IPS-15b (cell line): ENCODE data around the gene IL21.
"Not testable (repeated sequence)": the region's sequence is repeated elsewhere in the genome, so short reads cannot be mapped to it uniquely, and the experiment has no call there.

Experiments used
- H3K27me3 ChIP-seq: one replicate; pipeline ENCODE4 v1.6.1; 2013; ENCODE audit warnings: low read length; ENCODE audit not compliant: control insufficient read depth, insufficient read depth
- H3K36me3 ChIP-seq: one replicate; pipeline ENCODE4 v1.6.1; 2013; ENCODE audit warnings: low read length; ENCODE audit not compliant: control insufficient read depth, insufficient read depth
- H3K4me1 ChIP-seq: one replicate; pipeline ENCODE4 v1.6.1; 2013; ENCODE audit warnings: mild to moderate bottlenecking, low read length; ENCODE audit not compliant: control insufficient read depth, insufficient read depth
- H3K4me3 ChIP-seq: one replicate; pipeline ENCODE4 v1.5.1; 2013; ENCODE audit warnings: low read depth, low read length
- H3K9ac ChIP-seq: one replicate; pipeline ENCODE4 v1.6.1; 2013; ENCODE audit warnings: low read depth, mild to moderate bottlenecking, low read length
- H3K9me3 ChIP-seq: one replicate; pipeline ENCODE4 v1.6.1; 2013; ENCODE audit warnings: mild to moderate bottlenecking, low read length; ENCODE audit not compliant: control insufficient read depth, insufficient read depth

IL21 gene

DNA sequence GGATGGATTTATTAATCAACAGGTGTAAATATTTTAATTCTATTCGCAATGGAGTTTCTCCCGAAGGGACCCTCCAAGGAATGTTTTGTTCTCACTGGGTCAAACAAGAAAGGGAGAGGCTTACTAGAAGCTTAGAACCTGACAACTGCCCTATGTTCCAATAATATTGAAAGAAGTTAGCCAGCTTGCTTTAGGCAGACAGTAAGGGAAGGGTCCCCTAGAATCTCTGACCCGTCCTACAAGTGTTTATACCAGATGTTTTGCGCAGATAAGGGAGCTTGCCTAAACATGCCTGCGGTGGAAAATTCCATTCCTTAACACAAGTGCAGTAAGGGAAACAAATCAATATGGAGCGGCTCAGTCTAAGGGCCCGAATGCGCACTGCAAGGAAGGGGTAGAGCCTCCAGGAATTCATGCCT lies 17.7 kb downstream of the IL21 start:
- H3K9me3 ChIP-seq: no peaks in the 10 kb centered on the region
- H3K36me3 ChIP-seq: no peaks in the 10 kb centered on the region
- no peaks in the 10 kb centered on the region for H3K27me3 ChIP-seq
- H3K9ac ChIP-seq: no peak overlapping the region
- H3K4me3 ChIP-seq: no peak overlapping the region
- peaks cover 12% of the 10 kb centered on the region for H3K4me1 ChIP-seq

DNA sequence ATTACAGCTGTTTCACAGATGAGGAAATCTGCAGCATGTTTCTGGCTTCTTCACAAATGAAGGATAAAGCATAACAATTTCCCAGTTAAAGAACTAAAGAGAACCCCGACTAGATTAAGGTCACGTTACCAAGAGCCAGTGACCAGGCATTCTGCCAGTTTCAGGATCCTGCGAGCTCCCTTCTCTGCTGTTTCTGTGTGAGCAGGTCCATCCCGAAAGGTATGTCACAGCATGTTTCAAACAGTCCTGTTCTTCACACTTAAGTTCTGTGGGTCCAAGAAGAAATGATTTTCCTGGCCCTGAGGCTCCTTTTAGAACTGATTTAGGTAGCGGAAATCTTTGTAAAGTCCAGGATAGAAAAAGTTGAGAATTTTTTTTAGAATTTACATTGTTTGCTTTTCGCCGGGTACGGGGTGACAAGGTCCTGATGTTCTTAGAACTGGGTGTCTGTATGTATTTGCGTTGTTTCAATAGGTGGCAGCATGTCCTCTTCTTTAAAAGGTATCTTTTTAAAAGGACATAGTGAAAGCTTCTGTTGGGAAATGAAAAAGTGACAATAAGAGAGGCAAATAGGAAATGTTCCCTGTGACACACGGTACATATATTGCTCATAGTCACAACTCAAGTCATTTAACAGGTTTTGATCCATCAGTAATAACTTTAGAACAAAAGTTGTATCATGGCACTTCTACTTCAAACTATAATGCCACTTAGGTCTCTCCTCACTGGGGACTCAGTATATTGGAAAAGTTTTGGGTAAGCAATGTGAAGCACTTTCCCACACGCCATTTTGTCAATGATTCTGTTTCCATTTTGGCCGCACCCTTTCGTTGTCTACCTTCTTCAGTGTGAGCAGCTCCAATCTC lies 18.4 kb downstream of the IL21 start:
- no peaks in the 10 kb centered on the region for H3K9me3 ChIP-seq
- H3K36me3 ChIP-seq: no peaks in the 10 kb centered on the region
- H3K9ac ChIP-seq: no peak overlapping the region
- peaks cover 12% of the 10 kb centered on the region for H3K4me1 ChIP-seq
- no peak overlapping the region for H3K4me3 ChIP-seq
- H3K27me3 ChIP-seq: no peaks in the 10 kb centered on the region

DNA sequence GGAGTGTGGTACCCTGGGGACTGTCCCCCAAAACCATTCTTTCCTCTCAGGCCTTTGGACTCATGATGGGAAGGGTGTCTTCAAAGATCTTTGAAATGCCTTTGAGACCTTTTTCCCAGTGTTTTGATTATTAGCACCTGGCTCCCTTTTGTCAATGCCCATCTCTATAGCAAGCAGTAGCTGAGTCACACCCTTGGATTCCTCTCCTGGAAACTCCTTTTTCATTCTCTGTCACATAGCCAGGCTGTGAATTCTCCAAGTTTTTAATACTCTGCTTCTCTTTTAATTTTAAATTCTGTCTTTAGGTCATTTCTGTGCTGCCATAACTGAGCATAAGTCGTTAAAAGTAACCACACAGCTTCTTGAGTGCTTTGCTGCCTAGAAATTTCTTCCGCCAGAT lies 29.7 kb downstream of the IL21 start:
- Histone ChIP-seq H3K4me1 (no peaks in the 10 kb centered on the region), H3K4me3 (no peak overlapping the region), H3K36me3 (no peaks in the 10 kb centered on the region), H3K27me3 (no peaks in the 10 kb centered on the region), H3K9me3 (no peaks in the 10 kb centered on the region), H3K9ac (no peak overlapping the region)

DNA sequence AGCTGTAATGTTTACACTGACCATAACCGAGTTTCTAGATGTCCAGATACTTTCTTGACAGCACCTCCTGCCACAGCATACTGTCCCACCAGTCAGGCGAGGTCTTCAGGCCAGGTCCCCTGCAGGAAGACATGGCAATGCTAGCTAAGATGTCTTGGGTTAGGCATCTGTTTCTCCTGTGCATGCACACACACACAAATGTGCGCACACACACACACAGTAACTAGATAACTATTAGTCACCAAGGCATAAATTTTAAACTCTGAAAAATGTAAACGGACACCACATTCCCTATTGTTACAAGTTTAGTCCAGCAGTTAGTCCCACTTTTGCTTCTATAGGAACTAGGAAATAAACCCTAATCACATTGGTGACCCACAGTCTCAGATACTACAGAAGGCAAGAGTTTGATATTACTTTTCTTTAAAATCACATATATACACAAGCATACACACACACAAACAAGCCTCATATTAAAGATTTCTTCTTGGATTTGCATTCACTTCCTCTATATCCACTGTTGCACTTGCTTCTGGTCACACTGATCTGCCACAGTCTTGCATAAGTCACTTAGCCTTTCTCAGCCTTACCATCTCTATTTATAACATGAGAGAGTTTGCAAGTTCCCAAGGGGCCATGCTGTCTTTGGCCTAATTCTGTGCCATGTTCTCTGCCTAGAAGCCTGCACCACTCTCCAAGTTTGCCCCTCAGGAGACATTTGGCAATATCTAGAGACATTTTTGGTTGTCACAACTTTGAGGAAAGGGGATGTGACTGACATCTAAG lies 32.2 kb downstream of the IL21 start:
- H3K9me3 ChIP-seq: no peaks in the 10 kb centered on the region
- no peaks in the 10 kb centered on the region for H3K36me3 ChIP-seq
- H3K4me3 ChIP-seq: no peak overlapping the region
- no peaks in the 10 kb centered on the region for H3K4me1 ChIP-seq
- no peak overlapping the region for H3K9ac ChIP-seq
- H3K27me3 ChIP-seq: no peaks in the 10 kb centered on the region

DNA sequence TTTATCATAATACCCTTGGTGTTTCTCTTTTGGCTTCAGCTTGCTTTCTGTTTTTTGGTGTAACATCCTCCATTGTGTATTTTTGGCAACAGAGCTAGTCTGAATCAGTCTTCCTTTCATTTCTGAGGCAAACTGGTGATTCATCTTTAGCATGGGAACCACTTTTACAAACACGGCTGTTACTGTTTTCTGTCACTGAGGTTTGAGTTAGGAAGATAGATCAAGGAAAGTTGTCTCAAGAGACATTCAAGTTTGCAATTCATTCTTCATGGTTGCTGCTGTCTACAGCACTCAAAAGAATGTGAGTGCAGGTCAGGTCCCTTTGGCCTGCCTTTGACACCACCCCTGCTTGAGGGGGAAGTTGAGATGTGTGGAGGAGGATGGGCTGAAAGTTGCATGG lies 36.3 kb downstream of the IL21 start:
- Histone ChIP-seq H3K4me3 (no peak overlapping the region), H3K9me3 (no peaks in the 10 kb centered on the region), H3K4me1 (no peaks in the 10 kb centered on the region), H3K36me3 (no peaks in the 10 kb centered on the region), H3K9ac (no peak overlapping the region), H3K27me3 (no peaks in the 10 kb centered on the region)

DNA sequence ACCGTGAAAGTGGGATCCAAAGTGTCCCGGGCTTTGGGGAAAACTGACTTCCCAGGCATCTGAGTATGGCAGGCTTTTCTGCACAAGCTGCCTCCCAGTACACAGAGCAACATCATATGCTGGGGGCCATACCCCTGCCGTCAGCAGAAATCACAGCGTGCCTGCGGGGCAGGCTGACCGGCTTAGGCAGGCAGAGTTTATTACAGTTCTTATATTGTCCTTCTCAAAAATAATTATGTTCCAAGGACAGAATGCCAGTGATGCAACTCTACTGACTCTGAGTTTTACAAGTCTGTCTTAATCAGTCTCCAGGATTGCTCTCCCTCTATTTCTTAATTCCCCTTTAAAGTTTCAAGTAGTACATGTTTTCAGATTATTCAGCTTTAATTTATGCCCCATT lies 37.0 kb downstream of the IL21 start:
- Histone ChIP-seq H3K36me3 (no peaks in the 10 kb centered on the region), H3K4me3 (no peak overlapping the region), H3K27me3 (no peaks in the 10 kb centered on the region), H3K4me1 (no peaks in the 10 kb centered on the region), H3K9ac (no peak overlapping the region), H3K9me3 (no peaks in the 10 kb centered on the region)

DNA sequence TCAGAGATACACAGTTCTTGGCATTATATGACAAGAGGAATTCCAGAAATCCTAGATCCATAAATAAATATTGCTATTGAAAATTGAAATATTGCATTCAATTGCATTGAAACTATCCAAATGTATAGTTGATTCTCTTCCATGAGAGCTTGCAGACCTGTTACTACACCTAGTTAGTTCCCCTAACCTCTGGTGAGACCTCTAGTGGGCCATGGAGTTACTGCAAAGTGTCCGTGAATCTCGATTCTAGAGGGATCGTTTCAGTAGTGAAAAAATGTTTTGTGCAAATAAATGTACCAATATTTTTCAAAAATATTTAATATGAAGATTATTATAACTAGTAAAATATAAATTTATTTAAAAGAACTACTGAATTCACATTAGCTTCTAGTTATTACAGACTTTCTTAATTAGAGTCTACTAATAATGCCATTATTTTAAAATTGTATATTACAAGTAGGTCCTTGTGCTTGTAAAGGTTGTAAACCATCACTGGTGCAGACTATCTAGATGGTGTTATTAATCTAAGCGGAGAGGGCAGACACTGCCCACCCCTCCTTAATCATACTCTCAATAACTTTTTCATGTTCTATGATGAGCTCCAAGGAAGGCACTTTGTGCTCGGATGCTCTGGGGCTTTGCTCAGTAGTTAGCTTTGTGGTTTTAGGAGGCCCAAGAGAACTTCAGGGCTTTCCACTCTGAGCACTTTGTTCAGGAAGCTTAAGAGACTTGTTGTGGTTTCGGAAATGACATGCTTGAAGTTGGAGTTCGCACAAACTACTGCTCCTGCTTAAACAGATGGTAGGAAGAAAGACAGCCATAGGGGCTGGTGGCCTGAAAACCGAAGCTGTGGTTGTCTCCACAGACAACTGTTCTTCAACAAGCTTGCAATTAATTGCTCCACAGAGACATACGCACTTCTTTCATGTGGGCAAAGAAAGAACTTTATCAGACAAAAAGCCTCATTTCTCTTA lies 42.8 kb downstream of the IL21 start:
- no peak overlapping the region for H3K4me3 ChIP-seq
- no peak overlapping the region for H3K9ac ChIP-seq
- no peaks in the 10 kb centered on the region for H3K36me3 ChIP-seq
- peaks cover 3% of the 10 kb centered on the region for H3K9me3 ChIP-seq
- H3K4me1 ChIP-seq: no peaks in the 10 kb centered on the region
- no peaks in the 10 kb centered on the region for H3K27me3 ChIP-seq

DNA sequence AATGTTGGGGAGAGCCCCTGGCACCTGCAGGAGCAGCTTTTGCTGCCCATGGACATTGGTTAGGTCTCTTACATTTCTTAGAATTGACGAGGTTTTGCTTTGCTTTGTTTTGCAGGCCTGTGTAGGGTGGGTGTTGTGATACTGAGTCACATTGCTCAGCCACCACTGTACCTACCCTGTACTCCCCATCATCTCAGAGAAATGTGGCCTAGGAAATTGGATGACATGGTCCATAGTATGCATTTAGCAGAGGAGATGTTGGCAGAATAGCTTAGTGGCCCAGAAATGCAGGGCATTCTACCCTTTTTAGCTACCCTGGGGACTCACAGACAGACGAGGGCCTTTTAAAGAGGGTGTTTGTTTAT lies 43.7 kb downstream of the IL21 start:
- no peaks in the 10 kb centered on the region for H3K4me1 ChIP-seq
- H3K27me3 ChIP-seq: no peaks in the 10 kb centered on the region
- no peaks in the 10 kb centered on the region for H3K36me3 ChIP-seq
- H3K4me3 ChIP-seq: no peak overlapping the region
- no peak overlapping the region for H3K9ac ChIP-seq
- peaks cover 3% of the 10 kb centered on the region for H3K9me3 ChIP-seq

DNA sequence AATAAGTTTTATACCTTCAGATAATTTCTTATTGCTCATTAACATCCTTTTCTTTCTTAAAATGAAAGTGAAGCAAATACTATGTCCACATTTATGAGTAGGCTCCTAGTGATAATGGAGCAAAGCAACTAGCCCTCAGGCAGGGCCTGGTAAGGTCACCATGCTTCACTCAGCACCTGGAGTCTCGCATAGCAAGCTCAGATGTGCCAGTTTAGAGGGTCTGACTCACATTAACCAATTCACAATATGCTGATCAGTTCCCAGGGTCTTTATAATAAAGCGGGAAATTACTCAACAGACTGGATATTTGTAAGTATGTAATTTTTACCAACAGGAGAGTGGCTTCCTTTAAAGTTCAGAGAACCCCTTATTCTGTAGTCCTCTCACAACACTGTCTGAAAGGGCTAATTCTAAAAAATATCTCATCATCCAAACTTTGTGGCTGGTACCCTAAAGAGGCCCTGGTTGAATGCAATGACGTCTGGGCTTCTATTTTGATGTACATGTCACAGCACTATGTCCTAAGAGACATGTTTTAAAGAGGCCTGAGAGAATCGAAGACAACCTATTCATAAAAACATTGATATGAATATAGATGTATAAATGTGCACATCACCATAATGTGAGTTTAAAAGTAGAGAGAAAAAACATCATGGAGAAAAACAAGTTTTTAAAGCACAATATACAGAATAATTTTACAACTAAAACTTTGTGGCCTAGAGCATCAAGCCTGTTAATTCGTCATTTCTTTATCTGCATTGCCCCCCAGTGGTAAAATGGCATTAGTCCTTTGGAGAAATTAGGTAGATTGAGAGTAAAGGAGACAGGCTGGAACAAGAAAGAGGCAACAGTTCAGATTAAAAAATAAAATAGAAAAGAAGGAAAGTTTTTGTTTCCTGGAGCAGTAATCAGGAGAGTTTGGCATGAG lies 44.3 kb downstream of the IL21 start:
- H3K9ac ChIP-seq: no peak overlapping the region
- H3K27me3 ChIP-seq: no peaks in the 10 kb centered on the region
- no peaks in the 10 kb centered on the region for H3K36me3 ChIP-seq
- H3K4me1 ChIP-seq: no peaks in the 10 kb centered on the region
- H3K9me3 ChIP-seq: peaks cover 3% of the 10 kb centered on the region
- H3K4me3 ChIP-seq: no peak overlapping the region

DNA sequence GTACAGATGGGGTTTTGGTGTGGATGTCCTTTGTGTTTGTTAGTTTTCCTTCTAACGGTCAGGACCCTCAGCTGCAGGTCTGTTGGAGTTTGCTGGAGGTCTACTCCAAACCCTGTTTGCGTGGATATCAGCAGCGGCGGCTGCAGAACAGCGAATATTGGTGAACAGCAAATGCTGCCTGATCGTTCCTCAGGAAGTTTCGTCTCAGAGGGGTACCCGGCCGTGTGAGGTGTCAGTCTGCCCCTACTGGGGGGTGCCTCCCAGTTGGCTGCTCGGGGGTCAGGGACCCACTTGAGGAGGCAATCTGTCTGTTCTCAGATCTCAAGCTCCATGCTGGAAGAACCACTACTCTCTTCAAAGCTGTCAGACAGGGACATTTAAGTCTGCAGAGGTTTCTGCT lies 46.5 kb downstream of the IL21 start:
- not testable (repeated sequence) for H3K4me1 ChIP-seq, H3K27me3 ChIP-seq, H3K36me3 ChIP-seq, H3K4me3 ChIP-seq, H3K9me3 ChIP-seq, H3K9ac ChIP-seq

DNA sequence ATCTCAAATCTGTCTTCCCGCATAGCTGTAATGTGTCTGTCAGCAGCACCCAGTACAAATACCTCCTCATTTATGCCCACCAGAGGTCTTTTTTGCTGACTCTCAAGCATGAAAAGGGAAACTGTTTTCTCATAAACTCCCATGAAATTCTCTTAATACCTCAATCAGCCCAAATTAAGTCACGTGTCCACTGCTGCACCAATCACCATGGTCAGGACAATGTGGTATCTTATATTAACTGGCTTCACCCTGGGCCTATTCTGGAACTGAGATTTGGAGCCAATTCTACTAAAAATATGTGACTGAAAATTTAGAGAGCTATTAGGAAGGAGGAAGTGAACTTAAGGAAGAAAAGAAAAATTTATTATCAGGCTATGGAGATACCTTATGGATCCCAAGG lies 58.4 kb downstream of the IL21 start:
- Histone ChIP-seq H3K27me3 (no peaks in the 10 kb centered on the region), H3K36me3 (no peaks in the 10 kb centered on the region), H3K4me1 (peaks cover 3% of the 10 kb centered on the region), H3K9me3 (no peaks in the 10 kb centered on the region), H3K4me3 (no peak overlapping the region), H3K9ac (no peak overlapping the region)
